Suppressor macrophage treated with lipopolysaccharide for 1 hour (primary cell): ENCODE results near the gene ARMC5.
"Not testable (repeated sequence)": the region's sequence is repeated elsewhere in the genome, so short reads cannot be mapped to it uniquely, and the experiment has no call there.

ENCODE experiments used
- DNase-seq, 3 donors: peaks; one replicate each; pipeline ENCODE4 v3.0.0-alpha.2; 2020 to 2022

The ARMC5 gene

GRCh38 chr16:31458844-31459686, at the start of gene ARMC5:
TSS of gene ARMC5 (plus strand) at chr16:31459501. CDS start at chr16:31459525, 24 bp downstream.
- peak; percentile 98 to 99 (median 99) for DNase-seq

- DNase-seq = no peak
Measured at GRCh38 chr16:31410082-31410481, 49.2 kb upstream of the ARMC5 start.

GRCh38 chr16:31411024-31411844, 48.1 kb upstream of the ARMC5 start:
- no peak for DNase-seq

- no peak for DNase-seq
Measured at GRCh38 chr16:31412750-31413149, 46.6 kb upstream of the ARMC5 start.

- DNase-seq = peak; percentile 44 to 60 (median 58)
Measured at GRCh38 chr16:31413381-31413780, 45.9 kb upstream of the ARMC5 start.

- no peak for DNase-seq
Measured at GRCh38 chr16:31413943-31414342, 45.4 kb upstream of the ARMC5 start.

GRCh38 chr16:31414706-31415105, 44.6 kb upstream of the ARMC5 start:
- DNase-seq = no peak

- no peak for DNase-seq
Measured at GRCh38 chr16:31416371-31416770, 42.9 kb upstream of the ARMC5 start.

- not testable (repeated sequence) for DNase-seq
Measured at GRCh38 chr16:31417036-31417435, 42.3 kb upstream of the ARMC5 start.

GRCh38 chr16:31417916-31418315, 41.4 kb upstream of the ARMC5 start:
- DNase-seq = no peak

GRCh38 chr16:31420037-31420436, 39.3 kb upstream of the ARMC5 start:
- no peak for DNase-seq

- DNase-seq = no peak
Measured at GRCh38 chr16:31421587-31421986, 37.7 kb upstream of the ARMC5 start.

- no peak for DNase-seq
Measured at GRCh38 chr16:31423241-31423640, 36.1 kb upstream of the ARMC5 start.

GRCh38 chr16:31423801-31424200, 35.5 kb upstream of the ARMC5 start:
- DNase-seq = no peak

GRCh38 chr16:31427441-31428278, 31.6 kb upstream of the ARMC5 start:
- DNase-seq = peak; percentile 62 to 89 (median 82)

- DNase-seq = no peak
Measured at GRCh38 chr16:31428279-31428597, 31.1 kb upstream of the ARMC5 start, which contains the start of gene COX6A2. TSS of gene COX6A2 (minus strand) at chr16:31428360. CDS start at chr16:31428325, 35 bp downstream.

GRCh38 chr16:31428638-31429247, 30.6 kb upstream of the ARMC5 start:
- no peak for DNase-seq

- no peak for DNase-seq
Measured at GRCh38 chr16:31429314-31429713, 30.0 kb upstream of the ARMC5 start.

GRCh38 chr16:31429796-31430195, 29.5 kb upstream of the ARMC5 start:
- DNase-seq = no peak

- DNase-seq = no peak
Measured at GRCh38 chr16:31430380-31431052, 28.8 kb upstream of the ARMC5 start.

- no peak for DNase-seq
Measured at GRCh38 chr16:31435341-31436220, 23.7 kb upstream of the ARMC5 start.
